OCI-M2 (cell line): ENCODE measurements around the gene MEX3D.

Experiments
- DNase-seq: peaks from one replicate; lab custom pipeline; 2025; ENCODE audit not compliant: unreplicated experiment; lab: John Stamatoyannopoulos, UW

MEX3D gene

DNA sequence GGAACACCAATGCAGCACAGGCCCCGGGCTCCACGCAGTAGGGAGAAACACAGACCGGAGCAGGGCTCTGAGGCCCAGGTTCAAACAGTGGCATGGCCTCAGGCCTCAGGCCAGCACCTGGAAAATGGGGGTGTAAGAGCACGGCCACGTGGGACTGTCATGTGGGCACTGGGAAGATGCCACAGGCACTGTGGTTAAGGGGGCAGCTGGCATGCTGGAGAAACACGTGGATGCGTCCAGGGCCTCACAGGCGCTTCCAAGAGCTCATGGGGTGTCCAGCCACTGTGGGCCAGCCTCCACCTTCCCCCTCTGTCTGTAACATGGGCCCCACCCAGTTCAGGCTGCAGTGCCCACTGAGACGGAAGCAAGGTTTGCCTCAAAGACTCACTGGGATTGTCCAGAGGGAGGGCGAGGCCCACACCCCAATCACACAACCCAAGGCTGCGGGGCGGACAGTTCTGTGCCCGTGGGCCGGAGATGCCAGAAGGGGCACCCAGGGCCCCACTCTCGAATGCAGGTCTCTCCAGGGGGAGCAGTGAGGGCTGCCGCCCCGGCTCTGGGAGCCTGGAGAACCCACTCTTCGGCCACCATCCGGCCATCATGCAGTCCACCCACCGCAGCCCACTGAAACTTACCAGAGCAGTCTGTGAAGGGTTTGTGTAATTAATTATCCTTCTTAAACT lies 30.8 kb upstream of the MEX3D start:
- no peak for DNase-seq

DNA sequence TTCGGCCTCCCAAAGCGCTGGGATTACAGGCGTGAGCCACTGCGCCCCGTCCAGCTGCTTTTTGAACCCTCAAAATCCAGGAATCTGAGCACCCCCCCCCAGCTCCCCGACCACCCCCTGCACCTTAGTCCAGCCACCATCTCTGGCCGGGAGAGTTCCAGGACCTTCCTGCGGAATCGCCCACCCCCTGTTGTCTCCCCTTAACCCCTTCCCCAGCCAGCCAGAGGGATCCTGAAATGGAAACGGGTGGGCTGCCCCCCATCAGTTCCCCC lies 25.3 kb upstream of the MEX3D start:
- no peak for DNase-seq

DNA sequence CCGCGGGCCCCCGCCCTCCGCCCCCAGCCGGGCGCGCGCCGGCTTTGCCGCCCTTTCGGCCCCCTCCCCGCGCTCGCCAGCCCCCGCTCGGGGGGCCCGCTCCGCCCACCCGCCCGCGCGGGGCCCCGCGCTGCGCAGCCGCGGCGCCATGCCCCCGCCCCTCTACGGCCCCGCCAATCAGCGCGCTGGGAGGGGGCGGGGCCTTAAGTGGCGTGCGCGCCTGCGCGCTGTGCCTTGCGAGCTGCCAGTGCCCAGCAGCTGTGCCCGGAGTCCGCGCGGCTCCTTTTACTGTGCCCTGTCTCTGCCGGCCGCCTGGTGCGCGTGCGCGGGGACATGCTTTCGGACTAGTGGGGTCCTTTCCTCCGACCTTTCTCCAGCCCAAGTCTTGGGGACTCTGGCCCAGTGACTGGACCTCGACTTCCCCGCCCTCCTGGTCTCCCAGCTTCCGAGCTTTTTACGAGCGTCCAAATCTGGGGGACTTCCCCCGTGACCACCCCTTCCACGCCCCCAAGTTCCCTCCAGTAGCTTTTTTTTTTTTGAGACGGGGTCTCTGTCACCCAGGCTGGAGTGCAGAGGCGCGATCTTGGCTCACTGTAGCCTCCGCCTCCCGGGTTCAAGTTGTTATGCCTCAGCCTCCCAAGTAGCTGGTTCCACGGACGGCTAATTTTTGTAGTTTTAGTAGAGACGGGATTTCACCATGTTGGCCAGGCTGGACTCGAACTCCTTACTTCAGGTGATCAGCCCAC lies 24.8 kb upstream of the MEX3D start, which contains the start of gene MBD3:
Gene MBD3, minus strand, starts transcription at position 111 of the 746 bp plus-strand sequence. CDS start 234 bp downstream, outside the sequence.
- peak; percentile 44 for DNase-seq

DNA sequence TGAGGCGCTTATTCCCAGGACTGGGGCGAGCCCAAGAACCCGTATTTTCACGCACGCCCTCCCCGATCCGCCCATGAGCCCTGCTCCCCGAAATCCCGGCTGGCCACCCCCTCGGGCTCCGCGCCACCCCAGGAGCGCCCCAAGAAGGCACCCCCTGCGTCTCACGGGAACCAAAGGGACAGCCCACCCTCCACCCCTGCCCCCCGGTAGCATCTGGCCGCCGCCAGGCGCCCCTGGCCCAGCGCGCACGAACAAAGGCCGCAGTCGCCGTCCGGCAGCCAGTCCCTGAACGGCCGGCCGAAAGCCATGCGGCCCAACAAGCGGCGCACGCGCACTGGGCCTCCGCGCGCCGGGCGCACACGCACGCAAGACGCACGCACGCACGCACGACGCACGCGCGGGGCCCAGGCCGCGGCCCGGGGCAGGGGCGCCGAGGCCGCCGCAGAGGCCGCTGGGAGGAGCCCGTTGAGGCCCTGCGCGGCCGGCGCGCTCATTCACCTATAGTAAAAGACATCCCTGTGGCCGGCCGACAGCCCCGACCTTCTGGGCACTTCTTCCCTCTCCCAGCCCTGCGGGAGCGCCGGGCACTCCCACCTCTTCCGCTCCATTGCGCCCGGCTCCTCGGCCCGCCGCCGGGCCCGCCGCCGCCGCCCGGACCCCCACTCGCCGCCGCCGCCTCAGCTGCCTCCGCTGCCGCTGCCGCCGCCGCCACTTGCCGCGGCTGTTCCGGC lies 24.1 kb upstream of the MEX3D start:
- DNase-seq = no peak

DNA sequence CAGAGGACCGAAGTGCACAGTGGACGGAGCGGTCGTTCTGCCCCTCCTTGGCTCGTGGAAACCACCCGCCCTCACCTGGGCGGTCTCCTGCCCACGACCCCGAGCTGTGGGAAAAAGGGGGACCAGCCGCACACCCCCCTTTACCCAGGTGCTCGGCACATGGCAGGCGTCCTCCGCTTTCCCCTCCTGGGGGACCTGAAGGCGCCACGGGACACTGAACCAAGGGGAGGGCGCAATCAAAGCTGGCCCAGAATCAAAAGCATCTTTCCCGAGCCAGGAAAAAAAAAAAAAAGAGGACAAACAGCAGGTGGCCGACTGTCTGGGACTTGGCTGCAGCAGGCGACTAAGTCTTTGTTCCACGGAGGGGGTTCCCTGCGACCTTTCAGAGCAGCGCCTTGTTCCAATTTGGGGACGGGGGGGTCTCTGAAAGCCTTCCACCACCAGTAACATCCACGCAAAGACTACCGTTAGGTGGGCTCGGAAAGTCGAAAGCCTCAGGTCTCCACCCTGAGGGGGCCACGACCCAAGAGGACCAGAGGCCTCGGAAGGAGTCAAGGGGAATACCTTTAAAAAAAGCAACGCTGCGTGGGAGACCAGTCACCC lies 23.4 kb upstream of the MEX3D start:
- no peak for DNase-seq

DNA sequence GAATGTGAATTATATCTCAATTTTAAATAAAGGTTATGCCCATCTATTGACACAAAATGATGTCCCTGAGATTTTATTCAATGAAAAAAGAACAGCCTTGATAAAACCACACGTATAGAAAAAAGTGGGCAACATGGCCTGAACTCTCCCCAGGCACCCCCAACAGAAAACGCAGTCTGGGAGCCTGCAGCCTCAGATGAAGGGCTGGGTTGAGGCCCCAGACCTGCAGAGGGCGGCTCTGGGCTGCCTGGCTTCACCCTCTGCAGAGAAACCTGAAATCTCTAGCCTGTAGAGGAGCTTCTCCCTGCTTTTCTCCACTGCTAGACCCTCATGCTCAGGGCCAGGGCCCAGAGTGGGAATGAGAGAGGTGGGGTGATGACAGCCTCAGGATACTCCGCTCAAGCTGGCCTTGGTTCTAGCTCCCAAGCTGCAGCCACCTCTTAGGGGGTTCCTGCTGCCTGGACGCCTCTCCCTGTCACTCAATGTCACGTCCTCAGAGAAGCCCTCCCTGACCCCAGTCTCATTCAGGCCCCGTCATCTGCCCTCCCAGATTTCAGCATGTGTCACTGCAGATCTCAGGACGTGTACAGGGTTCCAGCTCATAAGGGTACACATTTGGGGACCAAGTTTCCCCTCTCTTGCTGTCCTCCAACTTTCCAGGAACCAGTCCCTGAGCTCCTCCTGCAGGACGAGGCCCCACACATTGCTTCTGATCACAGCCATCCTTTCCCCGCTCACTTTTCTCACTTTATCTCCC lies 22.7 kb upstream of the MEX3D start:
- DNase-seq = no peak

DNA sequence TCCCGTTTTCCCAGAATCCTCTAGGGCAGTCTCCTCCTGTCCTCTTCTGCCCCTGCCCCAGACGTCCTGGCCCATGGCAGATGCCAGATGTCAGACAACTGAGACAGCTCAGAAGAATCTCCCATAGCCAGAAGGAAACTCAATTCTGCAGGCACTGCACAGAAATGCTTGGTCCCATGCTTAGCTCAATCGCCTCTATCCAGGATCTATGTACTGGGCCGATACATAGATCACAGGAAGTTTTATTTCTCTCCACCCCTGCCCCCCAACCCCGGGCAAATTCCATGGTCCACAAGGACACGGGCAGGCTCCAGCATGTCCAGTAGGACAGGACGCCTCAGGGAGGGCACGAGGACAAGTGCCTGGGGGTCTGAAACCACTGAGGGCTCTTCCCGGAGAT lies 19.7 kb upstream of the MEX3D start:
- DNase-seq = no peak

DNA sequence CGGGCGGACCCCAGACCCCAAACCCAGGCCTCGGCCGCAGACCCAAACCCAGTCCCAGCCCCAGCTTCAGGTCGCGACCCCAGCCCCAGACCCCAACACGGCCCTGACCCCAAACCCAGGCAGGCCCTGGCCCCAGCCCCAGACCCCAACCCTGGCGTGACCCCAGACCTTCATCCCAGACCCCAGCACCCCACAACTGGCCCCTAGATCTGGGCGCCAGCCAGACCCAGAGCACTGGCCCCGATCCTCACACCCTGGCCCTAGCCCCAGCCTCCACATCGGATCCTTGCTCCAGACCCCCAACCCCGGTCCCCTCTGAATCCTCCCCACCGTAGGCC lies 17.1 kb upstream of the MEX3D start:
- no peak for DNase-seq

DNA sequence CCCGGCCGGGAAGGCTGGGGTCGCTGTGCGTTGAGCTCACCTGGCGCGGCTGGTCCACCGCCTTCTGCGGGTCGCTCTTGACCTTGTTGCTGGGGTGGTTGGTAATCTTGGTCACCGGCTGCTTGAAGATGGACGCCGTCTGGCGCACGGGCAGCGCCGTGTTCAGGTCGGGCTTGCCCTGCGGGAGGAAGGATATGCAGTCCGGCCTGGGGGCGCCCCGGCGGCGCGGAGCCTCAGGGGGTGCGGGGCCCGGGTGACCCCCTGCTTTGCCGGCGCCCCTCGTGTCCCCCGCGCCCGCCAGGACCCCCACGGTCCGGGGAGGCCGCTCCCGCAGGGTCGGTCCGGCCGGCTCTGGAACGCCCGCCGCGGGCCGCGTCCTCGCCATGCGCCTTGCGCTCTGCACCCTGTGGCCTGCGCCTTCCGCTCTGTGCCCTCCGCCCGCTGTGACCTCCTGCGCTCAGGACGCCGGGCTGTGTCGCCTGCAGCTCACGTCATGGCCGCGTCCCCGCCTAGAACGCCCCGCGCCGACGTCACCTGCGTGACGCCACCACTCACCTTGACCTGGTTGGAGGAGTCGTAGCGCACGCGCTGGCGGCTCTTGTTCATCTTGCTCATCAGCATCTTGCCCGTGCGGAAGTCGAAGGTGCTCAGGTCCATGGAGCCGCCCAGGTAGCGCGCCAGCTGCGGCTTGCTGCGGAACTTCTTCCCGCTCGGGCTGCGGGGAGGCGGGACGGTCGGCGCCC lies 16.5 kb upstream of the MEX3D start:
- DNase-seq = no peak

DNA sequence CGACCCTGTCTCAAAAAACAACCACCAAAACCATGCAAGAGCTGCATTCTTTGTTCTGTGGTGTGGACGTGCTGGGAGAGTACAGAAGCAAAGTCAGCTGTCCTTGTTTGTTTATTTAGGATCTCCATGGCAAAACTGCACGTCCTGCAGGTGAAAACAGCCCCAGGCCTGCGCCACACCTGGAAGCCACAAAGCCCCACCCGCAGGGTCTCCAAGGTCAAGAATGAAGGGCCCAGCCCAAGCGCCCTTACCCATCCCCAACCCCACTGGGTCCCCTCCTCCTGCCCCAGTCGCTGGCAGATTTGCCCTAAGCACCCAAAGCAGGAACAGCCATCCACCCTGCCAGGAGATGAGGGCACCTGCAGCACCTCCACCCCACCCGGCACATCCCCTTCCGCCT lies 14.1 kb upstream of the MEX3D start:
- no peak for DNase-seq

DNA sequence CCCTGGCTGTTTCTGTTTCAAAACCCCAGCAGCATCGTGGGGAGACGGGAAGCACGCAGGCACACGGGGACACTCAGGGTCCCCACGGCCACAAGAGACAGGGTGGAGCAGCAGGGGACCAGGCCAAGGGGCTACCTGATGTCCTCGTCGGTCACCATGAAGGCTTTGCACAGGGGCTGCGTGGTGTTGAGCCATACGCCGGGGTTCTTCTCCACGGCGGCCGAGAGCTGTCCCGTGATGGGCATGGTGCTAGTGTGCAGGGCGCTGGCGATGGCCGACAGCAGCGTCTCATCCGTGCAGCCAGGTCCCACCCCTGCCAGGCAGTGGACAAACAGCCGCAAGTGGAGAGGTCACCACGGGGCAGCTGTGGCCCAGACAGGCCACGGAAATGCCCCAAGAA lies 12.8 kb upstream of the MEX3D start:
- no peak for DNase-seq

DNA sequence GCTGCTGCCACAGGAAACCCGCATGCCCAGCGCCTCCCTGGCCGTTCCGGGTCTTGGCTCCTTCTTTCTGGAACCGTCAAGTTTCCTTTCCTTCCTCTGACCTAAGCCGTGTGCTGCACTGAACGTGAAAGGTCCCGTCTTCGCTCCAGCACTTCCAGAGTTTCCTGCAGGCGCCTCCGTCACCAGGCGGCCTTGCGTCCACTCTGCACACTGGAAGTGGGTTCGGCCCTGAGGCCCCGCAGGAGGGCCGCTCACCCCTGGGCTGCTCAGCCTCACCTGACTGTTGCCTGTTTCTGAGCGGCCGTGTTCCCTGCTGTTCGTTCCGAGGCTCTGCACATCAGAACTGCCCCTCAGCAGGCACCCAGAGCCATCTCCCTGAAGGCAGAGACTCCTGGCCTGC lies 12.3 kb upstream of the MEX3D start:
- no peak for DNase-seq

DNA sequence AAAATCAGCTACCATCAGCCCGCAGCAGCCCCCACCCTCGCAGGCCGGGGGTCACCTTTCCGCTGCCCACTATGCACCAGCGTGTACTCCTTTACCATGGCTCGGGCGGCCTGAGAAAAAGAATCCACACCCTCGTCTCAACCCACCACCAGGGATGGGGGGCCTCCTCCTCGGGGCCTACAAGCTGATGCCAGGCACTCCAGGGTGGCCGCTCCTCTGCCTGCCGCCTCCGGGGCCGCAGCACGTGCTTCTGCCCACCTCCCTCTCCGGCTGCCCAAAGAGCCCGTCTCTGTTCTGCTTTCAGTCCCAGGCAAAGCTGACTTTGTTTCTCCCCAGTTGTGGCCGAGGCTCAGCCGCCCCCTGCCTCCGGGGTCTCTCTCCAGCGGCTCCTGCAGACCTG lies 11.1 kb upstream of the MEX3D start:
- DNase-seq = no peak

DNA sequence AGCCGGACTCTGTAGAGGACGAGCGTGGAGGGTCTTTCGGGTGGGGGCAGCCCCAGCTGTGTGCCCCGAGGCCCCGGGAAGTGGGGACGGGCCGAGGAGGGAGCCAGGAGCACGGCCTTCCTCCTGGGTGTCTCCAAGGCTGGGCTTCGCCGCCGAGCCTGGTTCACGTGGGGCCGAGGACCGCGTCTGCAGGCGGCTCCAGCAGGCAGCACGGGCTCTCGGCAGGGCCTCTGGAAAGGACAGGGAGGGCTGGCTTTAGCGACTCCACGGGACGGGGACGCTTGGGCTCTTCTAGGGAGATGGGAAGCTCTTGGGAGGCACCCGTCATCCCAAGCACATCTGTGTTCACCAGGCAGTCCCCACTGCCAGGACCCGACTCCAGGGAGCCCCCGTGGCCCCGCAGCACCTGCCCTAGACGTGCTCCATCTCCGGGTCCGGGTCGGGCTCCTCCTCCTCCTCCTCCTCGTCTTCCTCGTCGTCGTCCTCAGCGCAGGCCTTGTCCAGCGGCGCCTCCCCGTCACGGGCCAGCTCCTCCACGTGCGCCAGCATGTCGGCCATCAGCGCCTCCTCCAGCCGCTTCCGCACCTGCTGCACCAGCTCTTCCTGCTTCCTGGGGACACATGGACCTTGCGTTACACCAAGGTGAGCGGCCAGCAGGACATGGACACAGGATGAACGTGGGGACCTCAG lies 9.9 kb upstream of the MEX3D start:
- no peak for DNase-seq

DNA sequence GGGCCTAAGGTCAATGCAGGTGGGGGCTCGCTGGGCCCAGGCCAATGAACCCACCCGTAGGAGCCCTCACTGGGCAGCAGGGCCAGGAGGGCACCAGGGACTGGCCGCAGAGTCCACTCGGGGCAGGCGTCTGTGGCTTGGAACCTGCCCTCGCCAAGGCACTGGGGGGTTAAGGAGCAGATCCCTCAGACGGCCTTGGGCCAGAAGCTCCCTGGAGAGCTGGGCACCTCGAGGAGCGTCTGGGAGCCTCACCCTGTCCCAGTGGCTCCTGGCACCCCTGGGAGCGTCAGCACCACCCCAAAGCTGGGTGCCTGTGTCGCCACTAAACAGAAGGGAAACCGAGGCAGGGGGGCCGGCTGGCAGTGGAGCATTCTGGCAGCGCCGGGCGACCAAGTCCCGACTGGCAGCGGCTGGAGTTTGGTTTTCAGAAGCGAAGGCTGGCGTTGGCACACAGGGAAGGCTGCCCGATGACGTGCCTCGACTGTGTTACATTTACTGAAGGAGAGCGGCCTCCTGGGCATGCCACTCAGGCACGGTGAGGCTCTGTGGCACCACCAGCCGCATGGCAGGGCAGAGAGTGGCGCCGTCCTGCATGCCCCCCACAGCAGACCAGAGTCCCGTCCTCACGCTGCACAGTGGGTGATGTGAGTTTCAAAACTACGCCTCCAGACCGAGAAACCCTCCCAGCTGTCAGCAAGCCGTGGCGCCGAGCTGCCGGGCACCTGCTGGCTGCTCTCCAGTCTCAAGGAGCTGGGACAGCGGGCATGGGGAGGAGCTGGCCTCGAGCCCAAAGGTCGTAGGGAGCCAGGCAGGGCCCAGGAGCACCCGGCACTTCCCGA lies 9.2 kb upstream of the MEX3D start:
- no peak for DNase-seq

DNA sequence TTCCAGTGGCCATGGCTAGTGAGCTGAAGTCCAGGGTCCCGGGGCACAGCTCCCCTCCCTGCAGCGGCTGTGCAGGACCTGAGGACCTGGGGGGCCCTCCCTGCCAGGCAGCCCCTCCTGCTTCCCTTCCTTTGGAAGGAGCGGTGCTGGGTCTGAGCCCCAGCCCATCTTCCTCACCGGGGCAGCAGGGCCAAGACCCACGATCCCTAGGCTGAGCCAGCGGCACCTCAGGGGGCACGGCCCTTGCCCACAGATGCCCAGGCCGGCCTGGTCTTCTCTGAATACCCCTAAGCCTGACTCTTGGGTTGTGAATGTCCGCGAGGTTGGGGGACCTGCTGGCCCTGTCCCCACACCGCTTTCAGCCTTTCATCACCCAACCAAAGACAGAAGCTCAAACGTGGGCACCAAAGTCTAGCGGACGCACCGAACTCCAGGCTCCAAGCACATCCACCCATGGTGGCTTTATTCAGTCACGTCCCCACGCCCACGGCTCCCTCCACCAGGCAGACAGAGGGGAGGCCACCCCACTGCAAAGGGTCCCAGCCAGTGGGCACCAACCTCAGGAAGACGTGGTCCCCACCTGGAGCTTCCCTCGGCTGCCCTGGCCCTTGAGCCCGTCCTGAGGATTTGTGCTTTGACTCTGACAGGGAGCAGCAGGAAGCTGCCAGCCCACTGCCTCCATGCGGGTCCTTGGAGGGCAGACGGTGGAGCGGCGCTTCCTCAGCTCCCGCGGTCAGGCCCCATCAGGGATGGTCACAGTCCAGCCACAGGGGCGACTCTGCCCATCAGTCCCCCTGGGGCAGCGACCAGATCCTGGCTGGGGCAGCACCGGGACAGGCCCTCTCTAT lies 8.3 kb upstream of the MEX3D start:
- DNase-seq = no peak

DNA sequence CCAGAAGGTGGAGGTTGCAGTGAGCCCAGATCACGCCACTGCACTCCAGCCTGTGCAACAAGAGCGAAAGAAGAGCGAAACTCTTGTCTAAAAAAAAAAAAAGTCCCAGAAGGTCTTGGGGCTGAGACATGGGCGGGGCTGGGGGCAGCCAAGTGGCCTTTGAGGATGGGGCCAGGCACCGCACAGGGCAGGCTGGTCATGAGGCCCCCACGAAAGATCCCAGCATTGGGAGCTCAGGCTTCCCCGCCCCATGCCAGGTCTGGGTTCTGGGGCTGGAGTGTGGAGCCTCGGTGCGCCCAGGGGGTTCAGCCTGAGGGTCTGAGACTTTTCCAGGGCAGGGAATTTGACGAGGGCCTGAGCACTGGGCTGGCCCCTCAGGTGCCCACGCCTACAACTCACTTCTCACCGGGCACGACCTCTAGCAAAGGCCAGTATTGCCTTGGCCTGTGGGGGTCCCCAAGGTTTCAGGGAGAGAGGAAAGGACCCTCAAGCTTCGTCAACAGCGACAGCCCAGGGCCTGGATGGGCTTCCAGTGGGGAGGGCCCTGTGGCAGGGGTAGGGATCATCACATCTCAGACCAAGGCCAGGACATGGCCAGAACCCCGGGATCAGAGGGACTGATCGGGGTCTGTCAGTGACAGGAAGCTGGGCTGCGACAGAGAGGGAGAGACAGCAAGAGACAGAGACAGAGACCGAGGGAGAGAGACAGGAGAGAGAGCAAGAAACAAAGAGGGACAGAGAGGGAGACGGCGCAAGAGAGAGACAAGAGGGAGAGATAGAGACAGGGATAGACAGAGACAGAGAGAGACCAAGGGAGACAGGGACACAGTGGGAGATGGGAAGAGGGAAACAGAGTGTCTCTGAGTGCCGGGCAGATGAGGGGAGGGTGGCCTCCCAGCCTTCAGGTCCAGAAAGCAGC lies 7.5 kb upstream of the MEX3D start:
- no peak for DNase-seq
